GM12878 (cell line): ENCODE results near the gene RCOR2.

ENCODE experiments used
- CTCF ChIP-seq, 3 experiments: IDR thresholded peaks in 2 of 3; conservative IDR thresholded peaks in 1 of 3; 2 replicates each; pipeline ENCODE4 v1.5.1; 2011; ENCODE audit warnings: low read depth in 3 of 3, low read length in 3 of 3, mild to moderate bottlenecking in 3 of 3, control low read depth in 2 of 3, moderate library complexity in 2 of 3, inconsistent platforms in 1 of 3, mixed read lengths in 1 of 3; ENCODE audit not compliant: control insufficient read depth in 2 of 3, insufficient read depth in 1 of 3; ENCODE audit errors: extremely low read depth in 1 of 3
- EZH2 ChIP-seq: IDR thresholded peaks from 2 replicates; pipeline ENCODE4 v1.6.1; 2012; ENCODE audit warnings: low read depth, mild to moderate bottlenecking, control low read depth, inconsistent platforms, low read length, borderline replicate concordance; ENCODE audit not compliant: control insufficient read depth
- POLR2AphosphoS2 ChIP-seq: IDR thresholded peaks from 2 replicates; pipeline ENCODE4 v1.6.1; 2011; ENCODE audit warnings: low read depth, mild to moderate bottlenecking, low read length, improper control_type of control experiment, moderate library complexity
- RFX5 ChIP-seq: IDR thresholded peaks from 2 replicates; pipeline ENCODE4 v1.6.1; 2011; ENCODE audit warnings: low read depth, low read length, improper control_type of control experiment

GRCh38 chr11:63908631-63909401 is 8.1 kb downstream of the RCOR2 start:
- TF ChIP-seq POLR2AphosphoS2 (no peak), RFX5 (no peak), CTCF (IDR thresholded peaks at IDR 0.05 in 2 of 3, conservative IDR thresholded peaks at IDR 0.05 in 1 of 3; ENCODE audit: control insufficient read depth in 2 of 3, extremely low read depth in 1 of 3, insufficient read depth in 1 of 3, low read depth in 3 of 3, low read length in 3 of 3) (no peak), EZH2 (no peak)
